Subcutaneous preadipocyte (primary cell): ENCODE measurements around the gene ZNF385D. TPM values are rescaled to one million over a fixed set of nuclear protein-coding genes. Genes with fewer than 3 reads are reported as not detected.

ENCODE experiments used
- total RNA-seq: library from RNA; depleted of rRNA; stranded (reverse); fragments of >200 nt; gene quantifications from 2 replicates; pipeline ENCODE4 v1.2.3, GENCODE V29; 2012

Gene ZNF385D, protein sequence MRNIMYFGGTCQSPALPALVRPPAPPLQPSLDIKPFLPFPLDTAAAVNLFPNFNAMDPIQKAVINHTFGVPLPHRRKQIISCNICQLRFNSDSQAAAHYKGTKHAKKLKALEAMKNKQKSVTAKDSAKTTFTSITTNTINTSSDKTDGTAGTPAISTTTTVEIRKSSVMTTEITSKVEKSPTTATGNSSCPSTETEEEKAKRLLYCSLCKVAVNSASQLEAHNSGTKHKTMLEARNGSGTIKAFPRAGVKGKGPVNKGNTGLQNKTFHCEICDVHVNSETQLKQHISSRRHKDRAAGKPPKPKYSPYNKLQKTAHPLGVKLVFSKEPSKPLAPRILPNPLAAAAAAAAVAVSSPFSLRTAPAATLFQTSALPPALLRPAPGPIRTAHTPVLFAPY
- 5.1 and 6.1 TPM in 2 replicates for total RNA-seq

DNA sequence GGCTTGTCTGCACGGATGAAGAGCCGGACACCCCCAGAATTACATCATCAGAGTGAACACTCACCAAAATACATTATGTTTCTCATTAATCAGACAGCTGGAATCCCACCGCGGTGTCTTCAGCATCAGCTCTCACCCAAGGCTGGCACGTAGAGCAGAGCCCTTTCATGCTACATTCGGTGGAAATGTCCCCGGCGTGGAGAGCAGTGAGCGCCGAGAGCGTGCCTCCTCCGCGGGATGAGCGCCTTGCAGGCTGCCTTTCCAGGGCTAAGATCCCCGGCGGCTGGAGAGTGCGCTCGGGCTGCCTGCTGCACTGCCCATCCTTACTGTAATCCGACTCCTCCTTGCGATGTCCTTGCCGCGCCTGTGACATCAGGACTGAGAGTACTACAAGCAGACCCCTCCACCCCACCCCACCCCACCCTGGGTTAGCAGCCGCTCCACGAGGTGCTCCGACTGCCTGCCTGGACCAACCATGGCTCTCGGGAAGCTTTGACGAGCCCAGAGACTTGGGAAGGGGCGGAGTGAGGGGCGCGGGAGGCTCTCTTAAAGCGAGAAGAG, at the start of gene ZNF385D:
Gene ZNF385D (minus strand): TSS at position 380 of the 561 bp plus-strand sequence. CDS start 294 bp downstream, at position 86.

